ENCODE measurements around the gene ATP11A.

Gene ATP11A

DNA sequence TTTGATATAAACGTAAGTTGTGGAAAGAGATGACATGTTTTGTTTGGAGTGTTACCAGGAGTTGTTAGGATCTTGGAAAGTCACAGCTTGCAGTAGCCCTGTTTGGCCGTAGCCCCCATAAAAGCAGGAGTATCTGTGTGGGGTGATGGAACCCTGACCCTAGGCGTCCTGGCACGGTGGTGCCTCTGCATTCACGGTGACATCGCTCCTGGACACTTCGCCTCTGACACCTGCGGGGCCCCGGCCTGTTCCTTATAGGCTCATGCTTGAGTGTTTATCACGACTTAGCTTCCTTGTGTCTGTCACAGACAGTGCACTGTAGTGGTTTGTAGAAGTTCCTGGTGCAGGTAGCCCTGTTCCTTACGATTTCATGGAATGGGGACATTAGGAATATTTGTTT, 74.2 kb downstream of the ATP11A start:
- DNase-seq = no peak

DNA sequence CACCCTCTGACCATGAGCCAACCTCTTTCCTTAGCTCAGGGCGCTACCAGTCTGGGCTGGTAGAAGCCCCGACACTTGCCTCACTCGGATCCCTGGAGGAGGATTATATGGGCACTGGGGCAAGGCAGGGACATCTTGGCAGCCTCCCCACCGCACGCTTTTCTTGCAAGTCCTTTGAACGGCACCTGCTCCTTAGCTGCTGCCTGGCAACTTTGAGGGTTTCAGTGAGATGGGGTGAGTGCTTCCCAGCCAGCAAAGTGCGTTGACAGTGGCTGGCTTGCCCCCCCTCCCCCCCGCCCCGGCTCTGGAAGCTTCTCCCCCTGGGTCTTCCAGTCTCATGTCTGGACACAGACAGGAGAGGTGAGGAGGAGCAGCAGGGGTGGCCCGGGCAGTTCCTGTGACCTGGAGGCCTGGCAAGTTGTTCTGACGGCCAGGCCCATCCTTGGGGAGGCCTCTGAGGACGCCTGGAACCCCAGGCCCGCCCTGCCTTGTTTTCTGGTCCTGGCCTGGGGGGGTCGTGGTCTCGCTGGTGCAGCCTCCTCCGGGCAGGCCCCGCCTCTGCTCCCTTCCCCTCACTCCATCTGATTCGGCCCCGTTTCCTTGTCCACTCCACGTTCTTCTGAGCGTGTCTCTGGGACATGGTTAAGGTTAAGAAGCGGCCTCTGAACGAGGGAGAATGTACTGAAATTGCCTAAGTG, 75.2 kb downstream of the ATP11A start:
- DNase-seq = no peak

GRCh38 chr13:112765731-112766130, 75.9 kb downstream of the ATP11A start:
- no peak for DNase-seq

GRCh38 chr13:112766336-112766735, 76.5 kb downstream of the ATP11A start:
- no peak for DNase-seq

DNA sequence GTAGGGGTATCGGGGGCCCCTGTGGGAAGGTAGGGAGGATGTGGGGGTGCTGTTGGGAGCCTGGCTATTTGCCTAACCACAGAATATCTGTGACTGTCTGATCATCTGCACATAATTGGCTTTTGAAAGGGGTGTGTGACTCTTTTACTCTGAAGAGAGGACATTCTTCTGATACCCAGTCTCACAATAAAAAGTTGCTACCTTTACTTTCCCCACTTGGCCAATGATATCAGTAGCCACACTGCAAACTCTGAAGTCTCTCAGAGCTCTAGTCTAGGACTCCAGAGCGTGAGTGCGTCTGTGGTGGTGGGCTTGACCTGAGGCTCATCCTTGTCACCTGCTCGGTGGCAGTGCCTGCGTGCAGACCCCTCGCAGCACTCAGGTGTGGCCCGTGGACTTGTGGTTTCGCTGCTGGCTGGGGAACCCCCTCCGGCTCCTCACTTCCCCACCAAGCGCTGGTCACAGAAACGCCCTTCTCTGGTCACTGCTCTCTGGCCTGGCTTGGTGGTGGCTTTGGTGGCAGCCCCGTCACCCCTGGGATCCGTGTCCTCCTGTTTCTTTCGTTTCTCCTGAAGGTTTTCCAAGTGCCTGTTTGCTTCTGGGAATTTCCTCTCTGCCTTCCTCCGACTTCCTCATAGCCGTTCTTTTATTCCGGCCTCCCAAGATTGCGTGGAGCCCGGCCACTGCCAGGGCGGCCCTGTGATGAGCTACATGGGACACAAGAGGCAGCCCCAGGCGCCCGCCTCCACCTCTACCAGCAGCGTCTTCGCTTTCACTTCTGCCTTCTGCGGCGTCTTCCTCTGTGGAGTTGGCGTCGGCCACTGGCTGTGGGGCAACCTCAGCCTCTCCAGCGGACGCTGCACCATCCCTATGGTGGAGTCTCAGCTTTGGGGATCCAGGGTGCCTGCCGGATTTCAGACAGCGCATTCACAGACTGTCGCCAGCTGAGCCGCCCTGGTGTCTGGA, 78.0 kb downstream of the ATP11A start:
- DNase-seq = no peak

GRCh38 chr13:112768795-112769481, 79.1 kb downstream of the ATP11A start:
- DNase-seq = no peak

DNA sequence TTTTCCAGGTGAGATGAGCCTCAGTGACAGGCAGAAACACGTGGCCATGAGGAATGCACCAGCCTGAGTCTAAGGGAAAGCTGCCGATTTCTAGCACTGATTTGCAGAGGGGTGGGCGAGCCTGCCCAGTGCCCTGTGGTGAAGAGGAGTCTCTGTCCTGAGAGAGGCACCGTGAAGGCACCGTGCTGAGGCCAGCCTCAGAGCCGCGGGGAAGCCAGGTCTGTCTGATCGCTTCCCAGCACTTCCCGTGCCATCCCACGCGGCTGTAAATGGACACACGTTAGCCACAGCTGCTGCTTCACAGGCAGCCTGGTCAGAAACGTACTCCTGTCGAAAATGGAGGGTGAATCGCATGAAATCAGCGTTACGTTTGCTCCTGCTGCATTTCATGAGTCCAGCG, 79.8 kb downstream of the ATP11A start:
- no peak for DNase-seq

GRCh38 chr13:112770504-112770903, 80.7 kb downstream of the ATP11A start:
- DNase-seq = no peak

DNA sequence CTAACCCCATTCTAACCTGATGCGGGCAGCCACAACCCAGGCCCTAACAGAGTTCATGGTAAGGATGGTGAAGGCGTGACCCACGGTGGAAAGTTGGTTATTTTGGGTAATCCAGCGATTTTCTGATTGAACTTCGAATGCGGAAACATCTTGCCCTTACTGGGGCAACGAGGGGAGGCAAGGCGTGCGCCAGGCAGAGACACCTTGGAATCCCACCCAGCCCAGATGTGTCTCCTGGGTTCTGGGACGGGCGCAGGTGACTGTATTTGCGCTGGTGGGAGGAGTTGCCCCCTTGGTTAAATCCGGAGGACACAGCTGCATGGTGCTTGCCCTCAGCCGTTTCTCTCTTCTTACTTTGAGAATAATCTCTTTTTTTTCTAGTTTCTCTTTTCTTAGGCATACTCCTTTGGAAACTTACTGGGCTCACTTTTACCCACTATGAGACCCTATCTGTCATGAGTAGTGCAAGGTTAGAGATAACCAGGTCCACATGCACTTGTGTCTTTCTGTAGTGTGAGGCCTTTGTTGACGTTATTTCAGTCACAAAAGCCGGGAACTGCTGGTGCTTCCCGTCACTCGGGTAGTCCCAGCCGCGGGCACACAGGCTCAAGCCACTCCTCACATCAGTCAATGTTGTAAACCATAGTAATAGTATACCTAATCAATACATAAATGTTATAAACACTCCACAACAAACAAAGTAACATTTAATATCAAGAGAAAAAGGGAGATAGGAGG, 81.5 kb downstream of the ATP11A start:
- no peak for DNase-seq

DNA sequence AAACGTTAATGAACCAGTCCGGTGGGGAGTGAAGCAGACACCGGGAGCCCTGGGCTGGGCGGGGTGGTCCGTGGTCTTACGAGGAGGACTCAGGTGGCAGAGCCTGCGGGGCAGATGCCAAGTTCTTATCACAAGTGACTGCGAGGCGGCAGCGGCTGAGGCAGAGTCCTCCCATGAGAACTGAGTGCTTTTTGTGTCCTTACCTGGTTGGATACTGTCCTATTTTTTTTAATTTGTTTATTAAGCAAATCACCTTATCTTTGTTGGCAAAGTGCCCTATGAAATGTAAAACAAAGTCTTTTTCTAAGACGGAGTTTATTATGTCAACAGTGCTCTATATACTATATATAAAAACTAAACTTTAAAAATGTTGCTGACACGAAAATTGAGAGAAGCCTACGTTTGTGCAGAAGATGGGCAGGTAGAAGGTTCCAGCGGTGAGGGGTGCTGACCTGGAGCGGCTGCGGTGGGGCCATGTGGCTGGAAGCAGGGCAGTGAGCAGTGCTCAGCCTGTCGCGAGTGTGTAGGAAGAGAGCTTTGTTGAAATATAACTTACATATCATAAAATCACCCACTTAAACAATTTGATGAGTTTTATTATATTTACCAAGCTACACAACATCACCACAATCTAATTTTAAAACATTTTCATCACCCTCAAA, 82.2 kb downstream of the ATP11A start:
- no peak for DNase-seq

GRCh38 chr13:112772539-112772909, 82.7 kb downstream of the ATP11A start:
- no peak for DNase-seq

- DNase-seq = no peak
Observed at GRCh38 chr13:112772929-112773328, 83.1 kb downstream of the ATP11A start.

DNA sequence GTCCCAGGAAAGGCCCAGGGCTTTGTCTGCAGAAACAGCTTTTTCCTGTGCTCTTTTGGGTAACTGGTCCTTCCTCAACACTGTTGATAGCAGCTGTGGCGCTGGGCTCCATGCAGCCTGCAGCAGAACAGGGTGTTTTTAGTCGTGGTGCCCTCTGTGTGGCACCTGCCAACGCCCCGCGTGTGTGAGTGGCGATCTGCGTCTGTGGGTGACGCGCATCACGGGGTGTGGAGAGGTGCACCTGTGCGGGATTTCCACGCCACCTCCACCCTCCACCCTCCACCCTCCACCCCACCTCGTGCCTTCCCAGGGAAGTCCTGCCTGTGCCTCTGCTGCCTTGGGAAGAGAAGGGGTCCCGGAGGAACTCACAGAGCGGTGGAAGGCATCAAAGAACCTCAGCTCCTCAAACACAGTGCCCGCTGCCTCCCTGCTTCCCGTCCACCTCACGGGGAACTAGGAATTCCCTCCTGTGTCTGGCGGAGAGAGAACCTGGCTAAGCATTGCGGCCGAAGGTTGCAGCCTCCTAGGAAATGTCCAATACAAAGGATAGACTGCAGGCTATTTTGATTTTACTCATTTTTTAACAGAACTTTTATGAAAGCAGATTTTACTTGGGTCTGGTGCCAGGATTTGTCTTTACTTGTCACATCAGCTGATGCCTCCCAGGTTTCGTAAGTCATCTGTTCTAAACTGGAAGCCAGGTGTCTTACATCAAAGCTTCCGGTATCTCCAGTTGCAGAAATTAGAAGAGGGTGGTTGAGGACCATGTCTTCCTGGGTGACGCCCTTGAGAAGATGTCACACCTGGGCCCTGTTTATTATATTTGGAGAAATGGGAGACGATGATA, 84.0 kb downstream of the ATP11A start:
- no peak for DNase-seq

DNA sequence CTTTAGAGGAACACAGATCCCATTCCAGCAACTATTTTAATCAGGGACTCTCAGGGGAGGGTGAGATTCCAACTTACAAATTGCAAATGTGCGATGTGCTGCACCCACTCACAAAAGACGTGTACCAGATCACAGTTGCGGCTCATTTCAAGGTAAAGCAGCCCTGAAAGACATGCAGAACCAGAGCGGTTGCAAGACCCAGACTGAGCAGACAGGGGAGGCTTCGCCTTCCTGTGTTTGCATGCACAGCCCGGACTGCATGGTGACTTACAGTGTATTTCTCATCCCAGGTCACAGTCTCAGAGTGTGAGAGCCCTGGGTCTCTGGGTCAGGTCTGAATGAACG, 84.6 kb downstream of the ATP11A start:
- no peak for DNase-seq

DNA sequence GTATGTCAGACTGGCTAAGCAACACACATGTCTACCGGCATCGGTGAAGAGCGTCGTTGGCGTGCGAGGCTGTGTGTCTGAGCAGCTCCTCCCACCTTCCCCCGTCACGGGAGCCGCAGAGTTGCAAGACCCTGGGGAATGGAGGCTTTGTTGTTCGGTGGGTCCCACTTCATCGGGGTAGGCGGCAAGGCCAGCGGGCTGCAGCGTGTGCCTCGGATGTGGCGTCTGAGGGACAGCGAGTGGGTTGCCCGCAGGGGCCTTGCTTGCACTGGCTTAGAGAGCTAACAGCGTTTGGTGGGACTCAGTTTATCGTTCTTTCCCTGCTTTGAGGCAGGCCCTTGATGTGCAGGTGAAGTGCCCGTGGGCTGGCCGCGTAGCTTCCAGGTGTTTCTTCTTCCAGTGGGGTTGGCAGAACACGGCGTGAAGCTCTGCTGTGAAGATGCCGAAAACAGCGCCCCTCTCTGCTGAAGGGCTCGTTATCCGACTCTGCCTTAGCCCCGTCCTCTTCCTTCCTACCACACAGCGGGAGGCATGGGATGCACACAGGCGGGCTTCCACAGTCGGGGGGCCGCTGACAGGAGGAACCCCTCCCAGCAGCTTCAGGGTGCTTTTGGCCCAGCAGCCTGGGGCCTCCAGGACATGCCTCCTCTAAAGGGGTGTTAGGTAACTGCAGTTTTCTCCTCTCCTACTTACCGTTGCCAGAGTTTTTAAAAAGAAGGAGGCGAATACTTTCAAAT, 85.2 kb downstream of the ATP11A start:
- no peak for DNase-seq

- no peak for DNase-seq
Observed at GRCh38 chr13:112775791-112776279, 86.0 kb downstream of the ATP11A start.

GRCh38 chr13:112776354-112776753, 86.5 kb downstream of the ATP11A start:
- no peak for DNase-seq

GRCh38 chr13:112776971-112777370, 87.1 kb downstream of the ATP11A start:
- no peak for DNase-seq

- no peak for DNase-seq
Observed at GRCh38 chr13:112777637-112778406, 88.0 kb downstream of the ATP11A start.

Measured in activated CD4-positive, alpha-beta T cell treated with anti-CD3 and anti-CD28 coated beads, Interleukin-2, amount 50 U/mL, for 1 hour (primary cell).